Fibroblast of mammary gland (primary cell): Measurements from ENCODE around the gene DNASE1L3.

Experiments
- DNase-seq: peaks from one replicate; pipeline ENCODE4 v3.0.0-alpha.2; 2010; ENCODE audit warnings: low read depth
- H3K4me3 ChIP-seq: 2 replicates; pipeline ENCODE4 v1.5.1; 2011; ENCODE audit warnings: low read depth, mild to moderate bottlenecking, low read length, moderate library complexity; ENCODE audit not compliant: control insufficient read depth
- CTCF ChIP-seq: conservative IDR thresholded peaks from 2 replicates; pipeline ENCODE4 v1.5.1; 2011; ENCODE audit warnings: low read depth, low read length, inconsistent platforms; ENCODE audit not compliant: control insufficient read depth, insufficient read depth

DNASE1L3 gene

GRCh38 chr3:58200846-58201355, 9.9 kb downstream of the DNASE1L3 start:
- DNase-seq = no peak
- no peak overlapping the region for H3K4me3 ChIP-seq
- no peak for TF ChIP-seq CTCF

DNA sequence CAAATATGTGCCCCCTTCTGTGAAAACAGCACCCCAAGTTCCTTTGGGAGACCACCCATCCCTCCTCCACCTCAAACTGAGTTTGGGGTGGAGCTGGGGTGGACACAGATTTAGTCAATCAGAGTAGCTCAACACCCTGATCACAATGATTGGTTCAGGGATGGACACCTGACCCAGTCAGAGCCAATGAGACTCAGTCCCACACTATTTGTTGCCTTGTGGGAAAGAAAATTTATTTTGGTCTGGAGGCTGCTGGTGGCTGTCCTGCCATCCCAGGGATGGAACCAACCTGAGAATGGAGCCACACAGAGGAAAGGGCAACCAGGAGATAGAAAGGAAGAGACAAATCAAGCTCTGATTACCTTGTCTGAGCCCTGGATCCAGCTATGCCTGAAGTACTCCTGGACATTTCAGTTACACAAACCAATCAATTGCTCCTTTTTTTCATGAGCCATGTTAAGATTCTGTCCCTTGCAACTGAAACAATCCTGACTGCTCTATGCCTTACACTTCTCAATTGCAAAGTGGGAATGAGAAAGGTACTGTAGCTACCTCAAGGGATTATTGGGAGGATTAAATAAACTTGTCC, 10.6 kb downstream of the DNASE1L3 start:
- H3K4me3 ChIP-seq = no peak overlapping the region
- DNase-seq = no peak
- TF ChIP-seq CTCF = no peak

DNA sequence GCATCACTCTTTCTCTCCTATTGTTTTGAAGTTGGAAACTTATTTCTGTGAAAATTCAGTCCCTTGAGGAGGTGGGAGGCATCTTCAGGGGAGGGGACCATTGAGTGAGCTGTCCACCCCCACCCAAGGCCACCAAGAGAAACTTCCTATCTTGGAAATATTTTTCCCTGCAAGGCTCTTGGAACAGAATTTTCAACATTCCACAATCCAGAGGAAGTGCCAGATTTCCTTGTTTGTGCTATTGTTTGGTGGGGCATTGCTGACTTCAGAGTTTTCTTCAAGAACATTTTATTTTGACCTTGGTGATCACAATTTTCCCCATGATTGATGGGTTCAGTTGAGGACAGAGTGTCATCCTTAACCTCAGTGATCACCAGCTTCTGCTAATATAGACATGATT, 12.0 kb downstream of the DNASE1L3 start:
- H3K4me3 ChIP-seq = no peak overlapping the region
- TF ChIP-seq CTCF = no peak
- DNase-seq = no peak

GRCh38 chr3:58198362-58198761, 12.4 kb downstream of the DNASE1L3 start:
- DNase-seq = peak; percentile 8
- H3K4me3 ChIP-seq = no peak overlapping the region
- TF ChIP-seq CTCF = no peak

DNA sequence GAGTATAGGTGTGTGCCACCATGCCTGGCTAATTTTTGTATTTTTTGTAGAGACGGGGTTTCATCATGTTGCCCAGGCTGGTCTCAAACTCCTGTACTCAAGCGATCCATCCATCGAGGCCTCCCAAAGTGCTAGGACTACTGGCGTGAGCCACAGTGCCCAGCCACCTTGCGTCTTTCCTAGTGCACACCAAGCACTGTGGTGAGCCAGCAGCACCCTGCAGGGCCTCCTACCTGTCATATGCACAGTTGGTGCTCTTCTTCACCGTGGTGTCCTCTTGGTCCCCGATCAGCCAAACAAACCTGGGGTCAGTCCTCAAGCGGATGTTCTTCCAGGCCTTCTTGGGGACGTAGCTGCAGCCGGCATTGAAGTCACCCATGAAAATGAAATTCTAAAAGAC, 13.2 kb downstream of the DNASE1L3 start:
- no peak for TF ChIP-seq CTCF
- no peak overlapping the region for H3K4me3 ChIP-seq
- no peak for DNase-seq

GRCh38 chr3:58193682-58194407, 16.9 kb downstream of the DNASE1L3 start:
- no peak for DNase-seq
- no peak for TF ChIP-seq CTCF
- no peak overlapping the region for H3K4me3 ChIP-seq
